ENCODE results near the gene CPED1.
"Not testable (repeated sequence)": the region's sequence is repeated elsewhere in the genome, so short reads cannot be mapped to it uniquely, and the experiment has no call there.

The CPED1 gene

GRCh38 chr7:120996333-120996987 is 7.9 kb downstream of the CPED1 start:
- peak in 13 of 51 donors; percentile 0 to 51 (median 16) for DNase-seq

- no peak for DNase-seq
Measured at GRCh38 chr7:120996988-120997345, 8.5 kb downstream of the CPED1 start.

GRCh38 chr7:120997882-120998474 is 9.5 kb downstream of the CPED1 start:
- peak in 7 of 51 donors; percentile 1 to 15 (median 9) for DNase-seq

- no peak for DNase-seq
Measured at GRCh38 chr7:120998520-120998919, 10.0 kb downstream of the CPED1 start.

GRCh38 chr7:120998996-120999565 is 10.6 kb downstream of the CPED1 start:
- DNase-seq, result no peak

GRCh38 chr7:121000081-121000983 is 11.8 kb downstream of the CPED1 start:
- DNase-seq, result no peak

- DNase-seq, result no peak
Measured at GRCh38 chr7:121001234-121001906, 12.9 kb downstream of the CPED1 start.

- DNase-seq, result no peak
Measured at GRCh38 chr7:121002048-121002756, 13.7 kb downstream of the CPED1 start.

GRCh38 chr7:121002757-121003200 is 14.3 kb downstream of the CPED1 start:
- no peak for DNase-seq

GRCh38 chr7:121003986-121004685 is 15.6 kb downstream of the CPED1 start:
- no peak for DNase-seq

- not testable (repeated sequence) for DNase-seq
Measured at GRCh38 chr7:121005058-121005457, 16.5 kb downstream of the CPED1 start.

GRCh38 chr7:121005996-121006584 is 17.6 kb downstream of the CPED1 start:
- DNase-seq, result no peak

- no peak for DNase-seq
Measured at GRCh38 chr7:121006711-121007315, 18.3 kb downstream of the CPED1 start.

GRCh38 chr7:121008816-121009215 is 20.3 kb downstream of the CPED1 start:
- no peak for DNase-seq

- no peak for DNase-seq
Measured at GRCh38 chr7:121011401-121011800, 22.9 kb downstream of the CPED1 start.

GRCh38 chr7:121012170-121012874 is 23.8 kb downstream of the CPED1 start:
- DNase-seq, result no peak

GRCh38 chr7:121012919-121013318 is 24.4 kb downstream of the CPED1 start:
- no peak for DNase-seq

GRCh38 chr7:121015560-121015959 is 27.0 kb downstream of the CPED1 start:
- DNase-seq, result no peak

GRCh38 chr7:121016966-121017365 is 28.5 kb downstream of the CPED1 start:
- DNase-seq, result no peak

Data from hypothalamus (tissue), 51 donors.